ENCODE measurements around the gene TERB1.

The TERB1 gene

DNA sequence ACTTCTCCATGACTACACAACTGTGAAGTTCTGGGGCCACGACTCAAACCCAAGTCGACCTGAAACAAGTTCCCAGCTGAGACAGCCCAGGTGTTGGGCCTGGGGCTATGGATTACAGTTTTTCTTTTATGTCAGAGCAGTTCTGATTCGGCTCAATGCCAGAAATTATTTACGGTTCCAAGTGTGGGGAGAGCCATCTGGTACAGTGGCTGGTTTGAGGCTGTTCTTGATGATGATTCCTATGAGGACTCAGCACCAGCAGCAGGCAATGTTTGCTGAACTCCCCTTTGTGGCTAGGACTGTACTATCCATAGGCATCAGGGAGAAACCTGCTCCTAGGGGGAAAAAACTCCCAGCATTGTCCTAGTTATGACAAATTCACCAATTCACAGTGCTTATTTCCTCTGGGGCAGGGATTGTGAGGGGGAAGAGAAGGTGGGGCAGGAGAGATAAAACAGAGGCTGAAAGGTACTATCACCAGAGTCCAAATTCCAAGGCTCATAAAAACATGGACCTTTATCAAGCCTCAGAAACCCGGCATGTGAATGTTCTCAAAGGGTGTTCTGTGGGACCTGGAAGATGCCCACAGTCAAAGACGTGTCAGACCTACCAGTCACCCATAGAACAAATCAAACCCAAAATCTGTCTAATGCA lies 86.6 kb downstream of the TERB1 start:
- no peak for DNase-seq
- TF ChIP-seq POLR2A (IDR thresholded peaks at IDR 0.05; ENCODE audit: low read length): no peak
- no peak for TF ChIP-seq GATA1 (IDR thresholded peaks at IDR 0.05; ENCODE audit: low read depth, low read length)

DNA sequence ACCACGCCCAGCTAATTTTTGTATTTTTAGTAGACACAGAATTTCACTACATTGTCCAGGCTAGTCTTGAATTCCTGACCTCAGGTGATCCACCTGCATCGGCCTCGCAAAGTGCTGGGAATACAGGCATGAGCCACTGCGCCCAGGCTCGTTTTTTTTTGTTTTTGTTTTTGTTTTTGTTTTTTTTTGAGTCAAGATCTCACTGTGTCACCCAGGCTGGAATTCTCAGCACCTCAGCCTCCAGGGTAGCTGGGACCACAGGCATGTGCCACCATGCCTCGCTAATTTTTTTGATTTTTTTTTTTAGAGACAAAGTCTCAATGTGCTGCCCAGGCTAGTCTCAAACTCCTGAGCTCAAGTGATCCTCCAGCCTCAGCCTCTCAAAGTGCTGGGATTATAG lies 87.3 kb downstream of the TERB1 start:
- DNase-seq: no peak
- TF ChIP-seq POLR2A (IDR thresholded peaks at IDR 0.05; ENCODE audit: low read length) (no peak), GATA1 (IDR thresholded peaks at IDR 0.05; ENCODE audit: low read depth, low read length) (no peak)

DNA sequence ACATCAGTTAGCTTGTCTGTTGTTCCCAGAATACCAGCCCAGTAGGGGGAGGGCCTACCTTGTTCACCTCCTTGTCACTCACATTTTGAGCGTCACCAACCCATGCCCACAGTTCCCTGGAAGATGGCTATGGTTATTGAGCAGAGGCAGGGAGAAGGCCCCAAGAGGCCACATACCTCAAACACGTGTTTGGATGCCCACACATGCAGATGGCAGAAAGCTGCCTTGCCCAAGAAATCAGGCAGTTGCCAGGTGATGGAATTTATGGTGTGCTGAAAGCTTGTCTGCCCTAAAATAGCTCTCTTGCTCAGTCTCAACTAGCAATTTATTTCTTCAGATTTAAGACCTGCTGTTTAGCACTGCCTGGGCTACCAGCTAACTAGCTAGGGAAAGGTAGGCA lies 88.3 kb downstream of the TERB1 start:
- DNase-seq: no peak
- TF ChIP-seq POLR2A (IDR thresholded peaks at IDR 0.05; ENCODE audit: low read length): no peak
- TF ChIP-seq GATA1 (IDR thresholded peaks at IDR 0.05; ENCODE audit: low read depth, low read length): no peak

DNA sequence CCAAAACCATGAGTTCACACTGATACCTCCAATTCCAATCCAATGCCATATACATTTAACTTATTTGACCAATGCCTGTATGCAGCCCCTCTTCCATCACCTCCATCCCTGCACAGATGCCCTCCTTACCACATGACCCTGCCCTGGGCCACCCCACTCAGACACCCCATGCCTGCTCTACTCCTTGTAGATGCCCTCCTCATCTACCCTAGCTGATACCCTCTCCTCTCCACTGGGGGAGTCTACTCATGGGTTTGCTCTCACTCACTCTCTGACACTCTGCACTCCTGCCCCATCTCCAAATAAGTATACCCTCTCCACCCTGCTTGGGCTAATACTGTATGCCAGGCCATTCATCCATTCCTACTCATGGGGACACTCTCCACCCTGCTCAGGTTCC lies 88.9 kb downstream of the TERB1 start:
- no peak for DNase-seq
- TF ChIP-seq GATA1 (IDR thresholded peaks at IDR 0.05; ENCODE audit: low read depth, low read length) (no peak), POLR2A (IDR thresholded peaks at IDR 0.05; ENCODE audit: low read length) (no peak)

DNA sequence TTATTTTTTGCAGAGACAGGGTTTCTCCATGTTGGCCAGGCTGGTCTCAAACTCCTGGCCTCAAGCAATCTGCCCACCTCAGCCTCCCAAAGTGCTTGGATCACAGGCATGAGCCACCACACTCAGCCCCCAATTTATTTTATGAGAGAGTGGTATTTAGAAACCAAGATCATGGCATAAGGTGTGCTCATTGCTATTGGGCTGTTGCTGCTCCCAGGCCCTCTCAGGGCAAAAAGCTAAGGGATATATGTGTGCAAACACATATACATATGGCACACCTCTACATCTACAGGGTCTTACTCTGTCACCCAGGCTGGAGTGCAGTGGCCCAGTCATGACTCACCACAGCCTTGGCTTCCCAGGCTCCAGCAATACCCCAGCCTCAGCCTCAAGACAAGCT lies 89.8 kb downstream of the TERB1 start:
- no peak for DNase-seq
- TF ChIP-seq POLR2A (IDR thresholded peaks at IDR 0.05; ENCODE audit: low read length) (no peak), GATA1 (IDR thresholded peaks at IDR 0.05; ENCODE audit: low read depth, low read length) (no peak)

DNA sequence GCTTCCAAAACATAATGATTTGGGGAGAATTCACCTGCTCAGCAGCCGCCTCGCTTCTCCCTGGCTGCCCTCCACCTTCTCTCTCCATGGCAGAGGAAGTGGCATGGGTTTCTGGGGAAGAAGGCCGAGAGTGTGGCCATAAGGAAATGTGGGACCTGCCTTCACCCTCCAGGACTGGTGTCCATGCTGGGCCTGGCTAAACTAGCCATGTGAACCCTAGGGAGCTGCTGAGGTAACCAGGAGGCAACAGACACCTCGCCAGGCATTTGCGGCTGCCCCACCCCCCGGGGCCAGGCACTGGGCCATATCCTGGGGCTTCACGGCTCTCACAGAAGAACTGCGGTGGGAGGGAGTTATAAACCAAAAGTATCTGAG lies 94.9 kb downstream of the TERB1 start:
- DNase-seq: no peak

DNA sequence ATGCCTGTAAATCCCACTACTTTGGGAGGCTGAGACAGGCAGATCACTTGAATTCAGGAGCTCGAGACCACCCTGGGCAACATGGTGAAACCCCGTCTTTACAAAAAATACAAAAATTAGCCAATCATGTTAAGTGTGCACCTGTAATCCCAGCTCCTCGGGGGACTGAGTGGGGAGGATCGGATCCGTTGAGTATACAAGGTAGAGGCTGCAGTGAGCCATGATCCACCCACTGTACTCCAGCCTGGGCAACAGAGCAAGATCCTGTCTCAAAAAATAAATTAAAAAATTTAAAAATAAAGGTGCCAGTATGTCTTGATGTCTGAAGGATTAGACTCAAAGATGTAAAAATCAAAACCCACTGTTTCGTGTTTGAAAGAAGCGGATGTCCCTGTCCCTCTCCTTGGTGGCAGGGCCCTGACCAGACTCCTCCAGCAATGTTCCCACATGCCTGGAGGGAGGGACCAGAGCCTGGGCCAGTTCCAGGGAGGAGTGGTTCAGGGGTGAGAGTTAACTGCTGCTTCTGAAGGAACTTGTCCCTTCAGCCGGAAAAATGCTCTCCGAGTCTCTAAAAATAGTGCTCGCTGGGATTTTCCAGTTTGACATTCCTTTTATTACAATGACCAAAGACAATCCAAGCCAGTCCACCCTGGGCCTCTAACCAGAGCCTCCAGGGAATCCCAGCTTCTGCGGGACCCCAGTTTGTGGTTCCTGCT lies 95.4 kb downstream of the TERB1 start:
- TF ChIP-seq GATA1 (IDR thresholded peaks at IDR 0.05; ENCODE audit: low read depth, low read length) (no peak), POLR2A (IDR thresholded peaks at IDR 0.05; ENCODE audit: low read length) (no peak)
- DNase-seq: no peak

More for the DNA sequence above, 94.9 kb downstream of the TERB1 start:
- no peak for TF ChIP-seq POLR2A (IDR thresholded peaks at IDR 0.05; ENCODE audit: low read length)
- no peak for TF ChIP-seq GATA1 (IDR thresholded peaks at IDR 0.05; ENCODE audit: low read depth, low read length)
